GM23338 (cell line): ENCODE measurements around the gene TMEM127. TPM values are rescaled to one million over a fixed set of nuclear protein-coding genes. Genes with fewer than 3 reads are reported as not detected.

Source experiments
- ATAC-seq: fragments of 200-7000 bp; cut with Tn5 transposase; 3 replicates; pipeline ENCODE4 v1.9.1; 2020
- DNase-seq: peaks from one replicate; pipeline ENCODE4 v3.0.0-alpha.2; 2015; ENCODE audit warnings: low spot score
- H2AFZ ChIP-seq: fragments of 200-600 bp; sonication (generic); 2 replicates; pipeline ENCODE4 v1.8.0; 2016; ENCODE audit warnings: antibody characterized with exemption, mild to moderate bottlenecking, moderate library complexity
- H3F3A ChIP-seq: fragments of 200-600 bp; sonication (generic); replicated peaks from 2 replicates; pipeline ENCODE4 v1.8.0; 2017; ENCODE audit warnings: antibody characterized with exemption, mixed run types, low read depth
- H3K27ac ChIP-seq: fragments of 200-600 bp; sonication (generic); 2 replicates; pipeline ENCODE4 v1.6.1; 2016; ENCODE audit warnings: low read depth
- H3K27me3 ChIP-seq: fragments of 200-600 bp; sonication (generic); 2 replicates; pipeline ENCODE4 v1.8.0; 2016; ENCODE audit warnings: mild to moderate bottlenecking, mixed run types, moderate library complexity; ENCODE audit not compliant: insufficient read depth
- H3K36me3 ChIP-seq: fragments of 200-600 bp; sonication (generic); 2 replicates; pipeline ENCODE4 v1.8.0; 2016; ENCODE audit warnings: mild to moderate bottlenecking; ENCODE audit not compliant: insufficient read depth
- H3K4me1 ChIP-seq: fragments of 200-600 bp; sonication (generic); 2 replicates; pipeline ENCODE4 v1.8.0; 2016; ENCODE audit warnings: mild to moderate bottlenecking, moderate library complexity; ENCODE audit not compliant: insufficient read depth
- H3K4me2 ChIP-seq: fragments of 200-600 bp; sonication (generic); 2 replicates; pipeline ENCODE4 v1.7.1; 2017; ENCODE audit warnings: mixed run types
- H3K4me3 ChIP-seq: fragments of 200-600 bp; sonication (generic); 2 replicates; pipeline ENCODE4 v1.6.1; 2016; ENCODE audit warnings: mixed run types
- H3K79me2 ChIP-seq: fragments of 200-600 bp; sonication (generic); replicated peaks from 2 replicates; pipeline ENCODE4 v1.8.0; 2017; ENCODE audit warnings: mild to moderate bottlenecking; ENCODE audit not compliant: insufficient read depth
- H3K9me2 ChIP-seq: fragments of 200-600 bp; sonication (generic); 2 replicates; pipeline ENCODE4 v1.8.0; 2017; ENCODE audit not compliant: insufficient read depth
- H4K20me1 ChIP-seq: fragments of 200-600 bp; sonication (generic); replicated peaks from 2 replicates; pipeline ENCODE4 v1.8.0; 2017; ENCODE audit warnings: mild to moderate bottlenecking; ENCODE audit not compliant: insufficient read depth
- H3K27ac Mint-ChIP-seq: 2 replicates; pipeline ENCODE4 v1.8.0; 2020; ENCODE audit warnings: inconsistent platforms, mild to moderate bottlenecking, moderate library complexity, mixed read lengths
- H3K27me3 Mint-ChIP-seq: 3 replicates; pipeline ENCODE4 v1.8.0; 2022; ENCODE audit warnings: low read depth, mild to moderate bottlenecking, moderate library complexity, mixed read lengths, inconsistent platforms; ENCODE audit not compliant: insufficient read depth, poor library complexity
- H3K36me3 Mint-ChIP-seq: 3 replicates; pipeline ENCODE4 v1.8.0; 2021; ENCODE audit warnings: low read depth, mild to moderate bottlenecking, inconsistent platforms, moderate library complexity, mixed read lengths
- H3K4me1 Mint-ChIP-seq: 3 replicates; pipeline ENCODE4 v1.8.0; 2020; ENCODE audit warnings: mild to moderate bottlenecking, inconsistent platforms, mixed read lengths
- H3K4me3 Mint-ChIP-seq: 3 replicates; pipeline ENCODE4 v1.8.0; 2021; ENCODE audit warnings: moderate library complexity, mild to moderate bottlenecking, inconsistent platforms, mixed read lengths
- H3K9me3 Mint-ChIP-seq: 3 replicates; pipeline ENCODE4 v1.8.0; 2020; ENCODE audit warnings: moderate library complexity, mild to moderate bottlenecking, inconsistent platforms, mixed read lengths
- CREB1 ChIP-seq: fragments of 250-450 bp; sonication (Bioruptor Pico); IDR thresholded peaks from 2 replicates; pipeline ENCODE4 v1.5.0; 2020; ENCODE audit warnings: low read depth, mild to moderate bottlenecking, moderate library complexity
- EZH2 ChIP-seq: fragments of 200-600 bp; sonication (generic); IDR thresholded peaks from one replicate; pipeline ENCODE4 v1.8.0; 2017; ENCODE audit warnings: antibody characterized with exemption, mild to moderate bottlenecking, low read depth; ENCODE audit not compliant: unreplicated experiment
- EZH2phosphoT487 ChIP-seq: fragments of 200-600 bp; sonication (generic); IDR thresholded peaks from one replicate; pipeline ENCODE4 v1.8.1; 2018; ENCODE audit warnings: antibody characterized with exemption; ENCODE audit not compliant: unreplicated experiment
- JUNB ChIP-seq: IDR thresholded peaks from one replicate; pipeline ENCODE4 v1.6.1; 2016; ENCODE audit warnings: antibody characterized with exemption; ENCODE audit not compliant: unreplicated experiment
- NANOG ChIP-seq: IDR thresholded peaks from 2 replicates; pipeline ENCODE4 v1.6.1; 2016; ENCODE audit warnings: antibody characterized with exemption, borderline replicate concordance
- POLR2AphosphoS5 ChIP-seq: IDR thresholded peaks from 2 replicates; pipeline ENCODE4 v1.6.1; 2016; ENCODE audit warnings: antibody characterized with exemption, low read depth
- STAT1 ChIP-seq: IDR thresholded peaks from one replicate; pipeline ENCODE4 v1.6.1; 2016; ENCODE audit warnings: antibody characterized with exemption; ENCODE audit not compliant: unreplicated experiment
- ZNF114 ChIP-seq: fragments of 250-450 bp; sonication (Bioruptor Pico); IDR thresholded peaks from 2 replicates; pipeline ENCODE4 v1.5.0; 2020; ENCODE audit warnings: mild to moderate bottlenecking, moderate library complexity
- ZNF331 ChIP-seq: fragments of 250-450 bp; sonication (Bioruptor Pico); IDR thresholded peaks from 2 replicates; pipeline ENCODE4 v1.5.0; 2020; ENCODE audit warnings: low read depth, mild to moderate bottlenecking, moderate library complexity
- polyA plus RNA-seq: library from polyadenylated mRNA; unstranded; fragments of >200 nt; fragmentation: Nextera tagmentation; extraction: Ambion mirVana; gene quantifications from 2 replicates; pipeline ENCODE4 v1.2.1, GENCODE V29; 2016
- total RNA-seq: library from RNA; depleted of rRNA; stranded (reverse); fragments of >200 nt; shearing (Covaris generic); gene quantifications from 2 replicates; pipeline ENCODE4 v1.2.3, GENCODE V29; 2014
- TF ChIP-seq, protein P1 (sequence below), 2 experiments: fragments of 200-600 bp in 1 of 2; sonication (generic) in 1 of 2; conservative IDR thresholded peaks; 2 replicates each; pipeline versions ENCODE4 v1.5.1 to v1.6.1; 2016 to 2017; ENCODE audit warnings: antibody characterized with exemption in 2 of 2, low read depth in 2 of 2, mild to moderate bottlenecking in 2 of 2, moderate library complexity in 1 of 2
- TF ChIP-seq, protein P2 (sequence below): fragments of 250-450 bp; sonication (Bioruptor Pico); IDR thresholded peaks from 2 replicates; pipeline ENCODE4 v1.5.0; 2020; ENCODE audit warnings: mild to moderate bottlenecking, moderate library complexity
- TF ChIP-seq, protein P3 (sequence below): IDR thresholded peaks from 2 replicates; pipeline ENCODE4 v1.6.1; 2016; ENCODE audit warnings: antibody characterized with exemption
- TF ChIP-seq, protein P4 (sequence below): IDR thresholded peaks from one replicate; pipeline ENCODE4 v1.6.1; 2018; ENCODE audit warnings: antibody characterized with exemption; ENCODE audit not compliant: unreplicated experiment

Gene TMEM127
- total and polyA plus RNA-seq, 2 experiments from 2014 or later: 4.9 to 19.9 TPM

DNA sequence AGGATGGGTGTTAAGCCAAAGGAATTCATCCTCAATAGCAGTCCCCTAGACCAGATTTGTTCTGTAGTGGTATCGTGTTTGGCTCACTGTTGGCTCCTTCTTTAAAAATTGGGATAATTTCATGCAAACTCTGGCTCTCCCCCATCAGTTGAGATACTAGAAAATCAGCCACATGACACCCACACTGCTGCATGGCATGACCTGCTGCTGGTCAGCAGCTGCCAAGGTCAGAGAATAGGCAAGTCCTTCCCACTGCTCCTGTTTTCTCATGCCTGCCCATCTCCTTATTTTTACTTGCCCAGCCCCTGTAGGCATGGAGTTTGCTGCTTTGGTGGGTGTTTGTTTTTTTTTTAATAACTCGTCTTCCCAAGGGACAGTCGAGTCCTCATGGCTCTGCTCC is 40.6 kb upstream of the TMEM127 start:
- no peaks in the 10 kb centered on the region for H3K27me3 Mint-ChIP-seq
- no peak for ATAC-seq
- Histone ChIP-seq H3K9me2 (no peaks in the 10 kb centered on the region), H3K4me2 (peak overlapping the region; percentile 92), H3F3A (no peaks in the 10 kb centered on the region; the same call in 1 of the 2 replicates), H2AFZ (peak overlapping the region; percentile 25; the same call in 1 of the 2 replicates), H3K27me3 (no peaks in the 10 kb centered on the region), H3K27ac (peak overlapping the region; percentile 90), H3K79me2 (peaks cover 35% of the 10 kb centered on the region), H3K4me3 (peak overlapping the region; percentile 75), H3K4me1 (no peaks in the 10 kb centered on the region; the same call in 1 of the 2 replicates), H4K20me1 (peaks cover 7% of the 10 kb centered on the region; the same call in 1 of the 2 replicates), H3K36me3 (peaks cover 27% of the 10 kb centered on the region)
- peak overlapping the region; percentile 99 for H3K27ac Mint-ChIP-seq
- no peaks in the 10 kb centered on the region for H3K9me3 Mint-ChIP-seq
- peaks cover 17% of the 10 kb centered on the region for H3K4me1 Mint-ChIP-seq
- peak overlapping the region; percentile 100 for H3K4me3 Mint-ChIP-seq
- TF ChIP-seq, protein P1, sequence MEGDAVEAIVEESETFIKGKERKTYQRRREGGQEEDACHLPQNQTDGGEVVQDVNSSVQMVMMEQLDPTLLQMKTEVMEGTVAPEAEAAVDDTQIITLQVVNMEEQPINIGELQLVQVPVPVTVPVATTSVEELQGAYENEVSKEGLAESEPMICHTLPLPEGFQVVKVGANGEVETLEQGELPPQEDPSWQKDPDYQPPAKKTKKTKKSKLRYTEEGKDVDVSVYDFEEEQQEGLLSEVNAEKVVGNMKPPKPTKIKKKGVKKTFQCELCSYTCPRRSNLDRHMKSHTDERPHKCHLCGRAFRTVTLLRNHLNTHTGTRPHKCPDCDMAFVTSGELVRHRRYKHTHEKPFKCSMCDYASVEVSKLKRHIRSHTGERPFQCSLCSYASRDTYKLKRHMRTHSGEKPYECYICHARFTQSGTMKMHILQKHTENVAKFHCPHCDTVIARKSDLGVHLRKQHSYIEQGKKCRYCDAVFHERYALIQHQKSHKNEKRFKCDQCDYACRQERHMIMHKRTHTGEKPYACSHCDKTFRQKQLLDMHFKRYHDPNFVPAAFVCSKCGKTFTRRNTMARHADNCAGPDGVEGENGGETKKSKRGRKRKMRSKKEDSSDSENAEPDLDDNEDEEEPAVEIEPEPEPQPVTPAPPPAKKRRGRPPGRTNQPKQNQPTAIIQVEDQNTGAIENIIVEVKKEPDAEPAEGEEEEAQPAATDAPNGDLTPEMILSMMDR (conservative IDR thresholded peaks at IDR 0.05; ENCODE audit: low read depth in 2 of 2): no peak
- no peak for TF ChIP-seq EZH2phosphoT487
- TF ChIP-seq, protein P2, sequence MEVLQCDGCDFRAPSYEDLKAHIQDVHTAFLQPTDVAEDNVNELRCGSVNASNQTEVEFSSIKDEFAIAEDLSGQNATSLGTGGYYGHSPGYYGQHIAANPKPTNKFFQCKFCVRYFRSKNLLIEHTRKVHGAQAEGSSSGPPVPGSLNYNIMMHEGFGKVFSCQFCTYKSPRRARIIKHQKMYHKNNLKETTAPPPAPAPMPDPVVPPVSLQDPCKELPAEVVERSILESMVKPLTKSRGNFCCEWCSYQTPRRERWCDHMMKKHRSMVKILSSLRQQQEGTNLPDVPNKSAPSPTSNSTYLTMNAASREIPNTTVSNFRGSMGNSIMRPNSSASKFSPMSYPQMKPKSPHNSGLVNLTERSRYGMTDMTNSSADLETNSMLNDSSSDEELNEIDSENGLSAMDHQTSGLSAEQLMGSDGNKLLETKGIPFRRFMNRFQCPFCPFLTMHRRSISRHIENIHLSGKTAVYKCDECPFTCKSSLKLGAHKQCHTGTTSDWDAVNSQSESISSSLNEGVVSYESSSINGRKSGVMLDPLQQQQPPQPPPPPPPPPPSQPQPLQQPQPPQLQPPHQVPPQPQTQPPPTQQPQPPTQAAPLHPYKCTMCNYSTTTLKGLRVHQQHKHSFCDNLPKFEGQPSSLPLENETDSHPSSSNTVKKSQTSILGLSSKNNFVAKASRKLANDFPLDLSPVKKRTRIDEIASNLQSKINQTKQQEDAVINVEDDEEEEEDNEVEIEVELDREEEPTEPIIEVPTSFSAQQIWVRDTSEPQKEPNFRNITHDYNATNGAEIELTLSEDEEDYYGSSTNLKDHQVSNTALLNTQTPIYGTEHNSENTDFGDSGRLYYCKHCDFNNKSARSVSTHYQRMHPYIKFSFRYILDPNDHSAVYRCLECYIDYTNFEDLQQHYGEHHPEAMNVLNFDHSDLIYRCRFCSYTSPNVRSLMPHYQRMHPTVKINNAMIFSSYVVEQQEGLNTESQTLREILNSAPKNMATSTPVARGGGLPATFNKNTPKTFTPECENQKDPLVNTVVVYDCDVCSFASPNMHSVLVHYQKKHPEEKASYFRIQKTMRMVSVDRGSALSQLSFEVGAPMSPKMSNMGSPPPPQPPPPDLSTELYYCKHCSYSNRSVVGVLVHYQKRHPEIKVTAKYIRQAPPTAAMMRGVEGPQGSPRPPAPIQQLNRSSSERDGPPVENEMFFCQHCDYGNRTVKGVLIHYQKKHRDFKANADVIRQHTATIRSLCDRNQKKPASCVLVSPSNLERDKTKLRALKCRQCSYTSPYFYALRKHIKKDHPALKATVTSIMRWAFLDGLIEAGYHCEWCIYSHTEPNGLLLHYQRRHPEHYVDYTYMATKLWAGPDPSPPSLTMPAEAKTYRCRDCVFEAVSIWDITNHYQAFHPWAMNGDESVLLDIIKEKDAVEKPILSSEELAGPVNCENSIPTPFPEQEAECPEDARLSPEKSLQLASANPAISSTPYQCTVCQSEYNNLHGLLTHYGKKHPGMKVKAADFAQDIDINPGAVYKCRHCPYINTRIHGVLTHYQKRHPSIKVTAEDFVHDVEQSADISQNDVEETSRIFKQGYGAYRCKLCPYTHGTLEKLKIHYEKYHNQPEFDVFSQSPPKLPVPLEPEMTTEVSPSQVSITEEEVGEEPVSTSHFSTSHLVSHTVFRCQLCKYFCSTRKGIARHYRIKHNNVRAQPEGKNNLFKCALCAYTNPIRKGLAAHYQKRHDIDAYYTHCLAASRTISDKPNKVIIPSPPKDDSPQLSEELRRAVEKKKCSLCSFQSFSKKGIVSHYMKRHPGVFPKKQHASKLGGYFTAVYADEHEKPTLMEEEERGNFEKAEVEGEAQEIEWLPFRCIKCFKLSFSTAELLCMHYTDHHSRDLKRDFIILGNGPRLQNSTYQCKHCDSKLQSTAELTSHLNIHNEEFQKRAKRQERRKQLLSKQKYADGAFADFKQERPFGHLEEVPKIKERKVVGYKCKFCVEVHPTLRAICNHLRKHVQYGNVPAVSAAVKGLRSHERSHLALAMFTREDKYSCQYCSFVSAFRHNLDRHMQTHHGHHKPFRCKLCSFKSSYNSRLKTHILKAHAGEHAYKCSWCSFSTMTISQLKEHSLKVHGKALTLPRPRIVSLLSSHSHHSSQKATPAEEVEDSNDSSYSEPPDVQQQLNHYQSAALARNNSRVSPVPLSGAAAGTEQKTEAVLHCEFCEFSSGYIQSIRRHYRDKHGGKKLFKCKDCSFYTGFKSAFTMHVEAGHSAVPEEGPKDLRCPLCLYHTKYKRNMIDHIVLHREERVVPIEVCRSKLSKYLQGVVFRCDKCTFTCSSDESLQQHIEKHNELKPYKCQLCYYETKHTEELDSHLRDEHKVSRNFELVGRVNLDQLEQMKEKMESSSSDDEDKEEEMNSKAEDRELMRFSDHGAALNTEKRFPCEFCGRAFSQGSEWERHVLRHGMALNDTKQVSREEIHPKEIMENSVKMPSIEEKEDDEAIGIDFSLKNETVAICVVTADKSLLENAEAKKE (CRISPR knock-in tag): no peak
- TF ChIP-seq, protein P3, sequence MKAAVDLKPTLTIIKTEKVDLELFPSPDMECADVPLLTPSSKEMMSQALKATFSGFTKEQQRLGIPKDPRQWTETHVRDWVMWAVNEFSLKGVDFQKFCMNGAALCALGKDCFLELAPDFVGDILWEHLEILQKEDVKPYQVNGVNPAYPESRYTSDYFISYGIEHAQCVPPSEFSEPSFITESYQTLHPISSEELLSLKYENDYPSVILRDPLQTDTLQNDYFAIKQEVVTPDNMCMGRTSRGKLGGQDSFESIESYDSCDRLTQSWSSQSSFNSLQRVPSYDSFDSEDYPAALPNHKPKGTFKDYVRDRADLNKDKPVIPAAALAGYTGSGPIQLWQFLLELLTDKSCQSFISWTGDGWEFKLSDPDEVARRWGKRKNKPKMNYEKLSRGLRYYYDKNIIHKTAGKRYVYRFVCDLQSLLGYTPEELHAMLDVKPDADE: no peak
- no peak for TF ChIP-seq CREB1 (CRISPR knock-in tag)
- no peak for TF ChIP-seq EZH2
- TF ChIP-seq POLR2AphosphoS5: no peak
- TF ChIP-seq NANOG: no peak
- no peak for TF ChIP-seq ZNF114 (CRISPR knock-in tag)
- no peak for TF ChIP-seq STAT1
- TF ChIP-seq JUNB: no peak
- TF ChIP-seq ZNF331 (CRISPR knock-in tag): no peak
- TF ChIP-seq, protein P4, sequence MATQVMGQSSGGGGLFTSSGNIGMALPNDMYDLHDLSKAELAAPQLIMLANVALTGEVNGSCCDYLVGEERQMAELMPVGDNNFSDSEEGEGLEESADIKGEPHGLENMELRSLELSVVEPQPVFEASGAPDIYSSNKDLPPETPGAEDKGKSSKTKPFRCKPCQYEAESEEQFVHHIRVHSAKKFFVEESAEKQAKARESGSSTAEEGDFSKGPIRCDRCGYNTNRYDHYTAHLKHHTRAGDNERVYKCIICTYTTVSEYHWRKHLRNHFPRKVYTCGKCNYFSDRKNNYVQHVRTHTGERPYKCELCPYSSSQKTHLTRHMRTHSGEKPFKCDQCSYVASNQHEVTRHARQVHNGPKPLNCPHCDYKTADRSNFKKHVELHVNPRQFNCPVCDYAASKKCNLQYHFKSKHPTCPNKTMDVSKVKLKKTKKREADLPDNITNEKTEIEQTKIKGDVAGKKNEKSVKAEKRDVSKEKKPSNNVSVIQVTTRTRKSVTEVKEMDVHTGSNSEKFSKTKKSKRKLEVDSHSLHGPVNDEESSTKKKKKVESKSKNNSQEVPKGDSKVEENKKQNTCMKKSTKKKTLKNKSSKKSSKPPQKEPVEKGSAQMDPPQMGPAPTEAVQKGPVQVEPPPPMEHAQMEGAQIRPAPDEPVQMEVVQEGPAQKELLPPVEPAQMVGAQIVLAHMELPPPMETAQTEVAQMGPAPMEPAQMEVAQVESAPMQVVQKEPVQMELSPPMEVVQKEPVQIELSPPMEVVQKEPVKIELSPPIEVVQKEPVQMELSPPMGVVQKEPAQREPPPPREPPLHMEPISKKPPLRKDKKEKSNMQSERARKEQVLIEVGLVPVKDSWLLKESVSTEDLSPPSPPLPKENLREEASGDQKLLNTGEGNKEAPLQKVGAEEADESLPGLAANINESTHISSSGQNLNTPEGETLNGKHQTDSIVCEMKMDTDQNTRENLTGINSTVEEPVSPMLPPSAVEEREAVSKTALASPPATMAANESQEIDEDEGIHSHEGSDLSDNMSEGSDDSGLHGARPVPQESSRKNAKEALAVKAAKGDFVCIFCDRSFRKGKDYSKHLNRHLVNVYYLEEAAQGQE: no peak
- H3K36me3 Mint-ChIP-seq: peaks cover 36% of the 10 kb centered on the region
- DNase-seq: no peak
